IgD-negative memory B cell (primary cell): Measurements from ENCODE around the gene RBFOX2. TPM values are rescaled to one million over a fixed set of nuclear protein-coding genes. Genes with fewer than 3 reads are reported as not detected.
A peak's percentile ranks its signal among the peaks of the same experiment; 100 is the strongest.
"Not testable (repeated sequence)": the region's sequence is repeated elsewhere in the genome, so short reads cannot be mapped to it uniquely, and the experiment has no call there.

Experiments used
- H3K27ac Mint-ChIP-seq, 3 donors: one replicate each; pipeline ENCODE4 v1.8.0; 2020 to 2022; ENCODE audit warnings: mild to moderate bottlenecking in 3 of 3, mixed read lengths in 3 of 3, moderate library complexity in 1 of 3
- H3K27me3 Mint-ChIP-seq: one replicate; pipeline ENCODE4 v1.8.0; 2021; ENCODE audit warnings: mixed read lengths
- H3K36me3 Mint-ChIP-seq: one replicate; pipeline ENCODE4 v1.8.0; 2020; ENCODE audit warnings: mild to moderate bottlenecking, mixed read lengths
- H3K4me1 Mint-ChIP-seq, 3 donors: one replicate each; pipeline ENCODE4 v1.8.0; 2020 to 2022; ENCODE audit warnings: mixed read lengths in 3 of 3, mild to moderate bottlenecking in 1 of 3
- H3K4me3 Mint-ChIP-seq, 4 donors: one replicate each; pipeline ENCODE4 v1.8.0; 2020 to 2022; ENCODE audit warnings: mild to moderate bottlenecking in 4 of 4, mixed read lengths in 4 of 4, moderate library complexity in 3 of 4
- H3K9me3 Mint-ChIP-seq, 3 donors: one replicate each; pipeline ENCODE4 v1.8.0; 2020 to 2021; ENCODE audit warnings: mixed read lengths in 3 of 3, mild to moderate bottlenecking in 1 of 3
- polyA plus RNA-seq: library from polyadenylated mRNA; unstranded; fragments of 300-500 nt; fragmentation: Illumina TruSeq; gene quantifications from one replicate; pipeline ENCODE4 v1.2.3, GENCODE V29; 2021

Gene RBFOX2
- polyA plus RNA-seq = not detected

- Mint-ChIP-seq H3K27me3 (peaks cover 49% of the 10 kb centered on the region), H3K4me3 (peak within 1 kb of the TSS; percentile 71 to 88 (median 82)), H3K27ac (peak within 1 kb of the TSS in 1 of 3 donors; percentile 6), H3K9me3 (no peaks in the 10 kb centered on the region), H3K36me3 (peaks cover 2% of the 10 kb centered on the region), H3K4me1 (peaks cover 4 to 13% (median 8%) of the 10 kb centered on the region in 3 donors)
Observed at GRCh38 chr22:36028646-36029405, at the start of gene RBFOX2. TSS of gene RBFOX2 (minus strand) at chr22:36028824. CDS start at chr22:36028425, 399 bp downstream.

GRCh38 chr22:36077271-36077670 is 48.6 kb upstream of the RBFOX2 start:
- Mint-ChIP-seq H3K4me3 (no peak overlapping the region), H3K27ac (no peak overlapping the region), H3K27me3 (peaks cover 1% of the 10 kb centered on the region), H3K9me3 (no peaks in the 10 kb centered on the region), H3K36me3 (no peaks in the 10 kb centered on the region), H3K4me1 (no peaks in the 10 kb centered on the region)

GRCh38 chr22:36075724-36076123 is 47.1 kb upstream of the RBFOX2 start:
- H3K27ac Mint-ChIP-seq = no peak overlapping the region
- no peaks in the 10 kb centered on the region for H3K36me3 Mint-ChIP-seq
- no peaks in the 10 kb centered on the region for H3K9me3 Mint-ChIP-seq
- no peak overlapping the region for H3K4me3 Mint-ChIP-seq
- no peaks in the 10 kb centered on the region for H3K4me1 Mint-ChIP-seq
- peaks cover 1% of the 10 kb centered on the region for H3K27me3 Mint-ChIP-seq

GRCh38 chr22:36075230-36075629 is 46.6 kb upstream of the RBFOX2 start:
- Mint-ChIP-seq H3K36me3 (no peaks in the 10 kb centered on the region), H3K27me3 (peaks cover 1% of the 10 kb centered on the region), H3K9me3 (no peaks in the 10 kb centered on the region), H3K27ac (no peak overlapping the region), H3K4me1 (no peaks in the 10 kb centered on the region), H3K4me3 (no peak overlapping the region)

DNA sequence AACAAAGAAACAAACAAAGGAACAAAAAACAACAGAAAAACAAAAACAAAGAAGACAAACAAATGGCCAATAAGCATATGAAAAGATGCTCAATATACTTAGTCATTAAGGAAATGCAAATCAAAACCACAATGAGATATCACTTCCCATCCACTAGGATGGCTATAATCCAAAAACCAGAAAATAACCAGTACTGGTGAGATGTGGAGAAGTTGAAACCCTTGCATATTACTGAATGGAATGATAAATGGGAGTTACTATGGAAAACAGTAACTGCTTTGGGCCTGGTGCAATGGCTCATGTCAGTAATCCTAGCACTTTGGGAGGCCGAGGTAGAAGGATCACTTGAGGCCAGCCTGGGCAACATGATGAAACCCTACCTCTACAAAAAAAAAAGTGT is 44.9 kb upstream of the RBFOX2 start:
- no peaks in the 10 kb centered on the region for H3K4me1 Mint-ChIP-seq
- H3K4me3 Mint-ChIP-seq = no peak overlapping the region
- no peaks in the 10 kb centered on the region for H3K9me3 Mint-ChIP-seq
- peaks cover 4% of the 10 kb centered on the region for H3K27me3 Mint-ChIP-seq
- H3K36me3 Mint-ChIP-seq = no peaks in the 10 kb centered on the region
- no peak overlapping the region for H3K27ac Mint-ChIP-seq

GRCh38 chr22:36070645-36071044 is 42.0 kb upstream of the RBFOX2 start:
- H3K36me3 Mint-ChIP-seq, H3K4me1 Mint-ChIP-seq, H3K27ac Mint-ChIP-seq, H3K9me3 Mint-ChIP-seq, H3K27me3 Mint-ChIP-seq, H3K4me3 Mint-ChIP-seq: not testable (repeated sequence)

DNA sequence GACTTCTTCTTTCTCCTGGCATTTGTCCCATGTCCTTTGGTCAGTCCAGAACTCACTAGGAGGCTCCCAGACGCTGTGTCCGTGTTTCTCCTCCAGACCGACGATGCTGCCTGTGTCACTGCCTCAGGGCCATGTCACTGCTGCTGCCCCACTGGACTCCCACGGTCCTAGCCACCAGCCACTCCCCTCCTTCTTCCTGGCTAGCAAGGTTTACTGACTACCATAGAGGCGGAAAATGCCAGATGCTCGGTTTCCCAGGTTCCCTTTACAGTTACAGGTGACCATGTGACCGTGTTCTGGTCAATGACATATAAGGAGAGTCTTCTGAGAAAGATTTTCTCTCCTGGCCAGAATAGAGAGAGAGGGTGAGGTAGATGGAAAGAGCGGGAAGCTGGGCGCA is 40.7 kb upstream of the RBFOX2 start:
- Mint-ChIP-seq H3K27ac (no peak overlapping the region), H3K4me3 (no peak overlapping the region), H3K9me3 (no peaks in the 10 kb centered on the region), H3K36me3 (no peaks in the 10 kb centered on the region), H3K27me3 (peaks cover 15% of the 10 kb centered on the region), H3K4me1 (peaks cover 4 to 8% (median 4%) of the 10 kb centered on the region in 3 donors)

DNA sequence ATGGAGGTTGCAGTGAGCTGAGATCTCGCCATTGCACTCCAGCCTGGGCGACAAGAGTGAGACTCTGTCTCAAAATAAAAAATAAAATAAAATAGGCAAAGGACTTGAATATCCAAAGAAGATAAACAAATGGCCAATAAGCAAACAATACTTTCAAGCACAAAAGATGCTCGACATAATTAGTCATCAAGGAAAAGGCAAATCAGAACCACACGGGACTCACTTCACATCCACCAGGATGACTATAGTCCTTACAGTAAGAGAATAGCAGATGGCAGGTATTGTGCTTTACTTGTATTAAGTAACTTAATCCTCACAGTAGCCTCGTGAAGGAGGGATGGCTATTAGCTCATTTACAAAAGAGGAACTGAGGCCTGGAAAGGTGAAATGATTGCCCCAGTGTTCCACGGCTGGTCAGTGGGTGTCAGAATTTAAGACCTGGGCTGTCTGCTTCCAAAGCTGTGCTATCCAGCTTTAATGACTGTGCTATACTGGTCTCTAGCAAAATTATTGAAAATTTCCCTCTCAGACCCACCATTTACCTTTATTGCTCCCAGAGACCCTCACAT is 40.2 kb upstream of the RBFOX2 start:
- H3K27me3 Mint-ChIP-seq = peaks cover 15% of the 10 kb centered on the region
- H3K4me1 Mint-ChIP-seq = peaks cover 4 to 8% (median 4%) of the 10 kb centered on the region in 3 donors
- no peak overlapping the region for H3K27ac Mint-ChIP-seq
- H3K4me3 Mint-ChIP-seq = no peak overlapping the region
- H3K36me3 Mint-ChIP-seq = no peaks in the 10 kb centered on the region
- H3K9me3 Mint-ChIP-seq = no peaks in the 10 kb centered on the region

DNA sequence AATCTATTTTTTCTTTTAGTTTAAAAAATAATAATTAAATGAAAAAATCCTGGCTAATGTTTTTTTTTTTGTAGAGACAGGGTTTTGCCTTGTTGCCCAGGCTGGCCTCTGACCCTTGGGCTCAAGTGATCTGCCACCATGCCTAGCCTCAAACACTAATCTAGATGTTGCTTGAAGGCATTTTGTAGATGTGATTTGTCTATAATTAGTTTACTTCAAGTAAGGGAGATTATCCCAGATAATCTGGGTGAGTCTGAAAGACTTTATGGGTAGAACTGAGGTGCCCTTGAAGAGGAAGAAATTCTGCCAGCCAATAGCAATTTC is 38.6 kb upstream of the RBFOX2 start:
- no peak overlapping the region for H3K27ac Mint-ChIP-seq
- H3K36me3 Mint-ChIP-seq = no peaks in the 10 kb centered on the region
- no peaks in the 10 kb centered on the region for H3K9me3 Mint-ChIP-seq
- peaks cover 4 to 8% (median 4%) of the 10 kb centered on the region in 3 donors for H3K4me1 Mint-ChIP-seq
- H3K4me3 Mint-ChIP-seq = no peak overlapping the region
- H3K27me3 Mint-ChIP-seq = peaks cover 17% of the 10 kb centered on the region

DNA sequence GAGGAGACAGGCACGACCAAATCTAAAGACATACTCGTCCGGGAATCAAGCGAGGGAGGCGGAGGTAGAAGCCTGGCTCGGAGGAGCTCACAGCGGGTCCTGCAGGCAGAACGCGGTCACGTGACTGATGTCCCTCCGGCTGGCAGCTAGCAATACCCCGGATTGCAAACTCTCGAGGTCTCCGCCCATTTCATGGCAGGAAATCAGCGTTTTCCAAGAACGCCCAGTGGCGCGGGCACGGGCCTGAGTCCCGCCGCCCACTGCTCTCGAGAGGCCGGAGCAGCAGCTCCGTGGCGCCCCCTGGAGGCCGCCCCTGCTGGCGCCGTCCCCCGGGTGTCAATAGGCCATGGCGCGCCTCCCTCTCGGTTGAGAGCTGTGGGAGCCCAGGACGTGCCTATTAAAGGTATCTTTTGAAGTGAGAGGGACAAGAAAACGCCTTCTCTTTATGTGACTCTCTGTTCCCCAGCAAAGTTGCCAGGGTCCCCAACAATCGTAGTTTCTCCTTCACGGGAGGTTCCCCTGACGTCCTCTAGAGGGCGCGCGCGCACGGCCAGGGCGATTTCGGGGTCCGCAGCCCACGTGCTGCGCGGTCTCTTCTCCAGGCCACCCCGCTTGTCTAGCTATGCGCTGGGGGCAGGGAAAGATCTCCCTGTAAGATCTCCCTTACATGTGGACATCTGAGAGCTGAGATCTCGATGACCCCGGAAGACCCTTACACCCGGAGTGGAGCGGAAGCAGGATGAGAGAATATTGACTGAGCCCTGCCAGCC is 37.3 kb upstream of the RBFOX2 start:
- Mint-ChIP-seq H3K36me3 (no peaks in the 10 kb centered on the region), H3K4me1 (peaks cover 4 to 8% (median 6%) of the 10 kb centered on the region in 3 donors), H3K9me3 (no peaks in the 10 kb centered on the region), H3K4me3 (peak overlapping the region; percentile 37 to 88 (median 58)), H3K27me3 (peaks cover 17% of the 10 kb centered on the region), H3K27ac (peak overlapping the region in 1 of 3 donors; percentile 0)

- peak overlapping the region in 3 of 4 donors; percentile 37 to 79 (median 50) for H3K4me3 Mint-ChIP-seq
- H3K27me3 Mint-ChIP-seq = peaks cover 17% of the 10 kb centered on the region
- H3K27ac Mint-ChIP-seq = no peak overlapping the region
- H3K4me1 Mint-ChIP-seq = peaks cover 4 to 8% (median 6%) of the 10 kb centered on the region in 3 donors
- H3K36me3 Mint-ChIP-seq = no peaks in the 10 kb centered on the region
- no peaks in the 10 kb centered on the region for H3K9me3 Mint-ChIP-seq
Observed at GRCh38 chr22:36065462-36065774, 36.8 kb upstream of the RBFOX2 start.

GRCh38 chr22:36064358-36064757 is 35.7 kb upstream of the RBFOX2 start:
- H3K27ac Mint-ChIP-seq = peak overlapping the region in 1 of 3 donors; percentile 62

DNA sequence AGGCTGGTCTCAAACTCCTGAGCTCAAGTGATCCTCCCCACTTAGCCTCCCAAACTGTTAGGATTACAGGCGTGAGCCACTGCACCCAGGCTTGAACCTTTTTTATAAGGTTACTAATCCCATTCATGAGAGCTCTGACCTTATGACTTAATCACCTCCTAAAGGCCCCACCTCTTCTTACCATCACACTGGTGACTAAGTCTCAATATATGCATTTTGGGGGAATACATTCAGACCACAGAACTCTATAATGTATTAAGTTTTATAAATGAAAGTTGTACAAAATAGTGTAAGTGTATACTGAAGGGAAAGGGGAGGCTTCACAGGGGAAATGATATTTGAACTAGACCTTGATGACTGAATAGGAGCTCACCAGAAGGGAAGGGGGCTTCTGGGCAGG is 28.4 kb upstream of the RBFOX2 start:
- Mint-ChIP-seq H3K36me3 (peaks cover 3% of the 10 kb centered on the region), H3K4me3 (no peak overlapping the region), H3K27ac (no peak overlapping the region), H3K4me1 (peaks cover 0 to 4% (median 2%) of the 10 kb centered on the region in 3 donors), H3K27me3 (peaks cover 17% of the 10 kb centered on the region), H3K9me3 (peaks cover 0 to 7% (median 4%) of the 10 kb centered on the region in 3 donors)

More at GRCh38 chr22:36064358-36064757, 35.7 kb upstream of the RBFOX2 start:
- Mint-ChIP-seq H3K4me1 (peaks cover 4 to 8% (median 6%) of the 10 kb centered on the region in 3 donors), H3K4me3 (no peak overlapping the region), H3K27me3 (peaks cover 16% of the 10 kb centered on the region), H3K9me3 (no peaks in the 10 kb centered on the region), H3K36me3 (no peaks in the 10 kb centered on the region)

DNA sequence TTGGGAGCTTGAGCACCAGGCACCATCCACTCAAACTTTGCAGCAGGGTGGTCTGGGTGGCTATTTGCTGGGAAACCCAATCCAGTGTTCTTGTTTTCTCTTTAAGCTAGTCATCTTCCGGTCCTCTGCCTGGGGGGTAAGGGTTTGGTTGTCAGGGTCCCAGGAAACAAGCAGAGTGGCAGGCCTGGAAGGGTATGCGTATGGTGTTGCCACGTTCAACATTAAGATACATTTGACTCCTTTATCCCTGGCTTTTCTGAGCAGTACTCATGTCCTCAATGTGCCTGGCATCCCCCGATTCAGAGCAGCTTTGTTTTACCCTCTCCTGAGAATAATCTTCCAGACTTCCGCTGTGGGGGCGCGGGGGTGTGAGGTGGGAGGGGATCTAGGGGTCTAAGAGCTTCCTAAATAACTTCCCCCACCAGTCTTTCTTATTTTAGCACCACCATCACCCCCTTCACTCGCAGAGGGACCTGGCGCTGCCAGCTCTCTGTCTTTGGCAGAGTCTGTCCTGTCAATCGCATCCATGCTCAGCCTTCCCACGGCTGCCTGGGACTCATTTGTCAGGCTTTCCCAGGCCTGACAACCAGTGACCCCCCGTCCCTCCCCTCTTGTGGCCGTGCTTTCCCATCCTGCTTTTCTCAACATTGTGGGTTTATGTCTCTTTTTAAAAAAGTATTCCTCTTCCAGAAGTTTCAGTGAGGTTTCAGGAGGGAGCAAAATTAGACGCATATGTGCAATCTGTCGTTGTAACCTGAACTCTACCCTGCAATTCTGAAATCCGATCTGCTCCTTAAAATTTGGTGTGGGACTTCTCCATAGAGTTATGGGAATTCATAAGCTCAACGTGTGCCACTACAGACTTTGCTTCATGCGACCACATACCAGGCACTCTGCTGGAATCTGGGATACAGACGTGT is 27.0 kb upstream of the RBFOX2 start:
- H3K4me1 Mint-ChIP-seq = peaks cover 0 to 4% (median 0%) of the 10 kb centered on the region in 3 donors
- H3K36me3 Mint-ChIP-seq = peaks cover 3% of the 10 kb centered on the region
- peaks cover 0 to 7% (median 4%) of the 10 kb centered on the region in 3 donors for H3K9me3 Mint-ChIP-seq
- H3K27me3 Mint-ChIP-seq = peaks cover 17% of the 10 kb centered on the region
- H3K27ac Mint-ChIP-seq = no peak overlapping the region
- peak overlapping the region in 1 of 4 donors; percentile 60 for H3K4me3 Mint-ChIP-seq

DNA sequence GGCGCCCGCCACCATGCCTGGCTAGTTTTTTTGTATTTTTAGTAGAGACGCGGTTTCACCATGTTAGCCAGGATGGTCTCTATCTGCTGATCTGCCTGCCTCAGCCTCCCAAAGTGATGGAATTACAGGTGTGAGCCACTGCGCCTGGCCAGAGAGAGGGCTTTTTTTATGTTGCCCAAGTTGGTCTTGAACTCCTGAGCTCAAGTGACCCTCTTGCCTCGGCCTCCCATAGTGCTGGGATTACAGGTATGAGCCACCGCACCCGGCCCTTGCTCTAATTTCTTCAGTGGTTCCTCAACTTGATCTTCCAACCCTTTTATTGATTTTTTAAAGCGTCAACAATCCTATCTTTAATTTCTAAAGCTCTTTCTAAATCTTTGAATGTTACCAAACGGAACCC is 25.8 kb upstream of the RBFOX2 start:
- H3K9me3 Mint-ChIP-seq, H3K4me1 Mint-ChIP-seq, H3K36me3 Mint-ChIP-seq, H3K4me3 Mint-ChIP-seq, H3K27ac Mint-ChIP-seq: not testable (repeated sequence)
- peaks cover 17% of the 10 kb centered on the region for H3K27me3 Mint-ChIP-seq
